Peyer's patch (tissue), 4 donors: ENCODE data around the gene TLL2.

ENCODE experiments used
- POLR2A ChIP-seq, 2 donors: fragments of 450-650 bp; IDR thresholded peaks; one replicate each; pipeline ENCODE4 v1.5.1; 2017; ENCODE audit warnings: antibody characterized with exemption in 2 of 2, mild to moderate bottlenecking in 2 of 2, moderate library complexity in 2 of 2
- TF ChIP-seq, protein P1 (sequence below), 6 experiments: fragments of 450-650 bp in 4 of 6; fragments of 200-600 bp in 2 of 6; sonication (generic) in 1 of 6; IDR thresholded peaks; one replicate each; pipeline ENCODE4 v1.5.1; 2017 to 2019; ENCODE audit warnings: antibody characterized with exemption in 6 of 6, mild to moderate bottlenecking in 3 of 6, moderate library complexity in 1 of 6

- TF ChIP-seq, protein P1, sequence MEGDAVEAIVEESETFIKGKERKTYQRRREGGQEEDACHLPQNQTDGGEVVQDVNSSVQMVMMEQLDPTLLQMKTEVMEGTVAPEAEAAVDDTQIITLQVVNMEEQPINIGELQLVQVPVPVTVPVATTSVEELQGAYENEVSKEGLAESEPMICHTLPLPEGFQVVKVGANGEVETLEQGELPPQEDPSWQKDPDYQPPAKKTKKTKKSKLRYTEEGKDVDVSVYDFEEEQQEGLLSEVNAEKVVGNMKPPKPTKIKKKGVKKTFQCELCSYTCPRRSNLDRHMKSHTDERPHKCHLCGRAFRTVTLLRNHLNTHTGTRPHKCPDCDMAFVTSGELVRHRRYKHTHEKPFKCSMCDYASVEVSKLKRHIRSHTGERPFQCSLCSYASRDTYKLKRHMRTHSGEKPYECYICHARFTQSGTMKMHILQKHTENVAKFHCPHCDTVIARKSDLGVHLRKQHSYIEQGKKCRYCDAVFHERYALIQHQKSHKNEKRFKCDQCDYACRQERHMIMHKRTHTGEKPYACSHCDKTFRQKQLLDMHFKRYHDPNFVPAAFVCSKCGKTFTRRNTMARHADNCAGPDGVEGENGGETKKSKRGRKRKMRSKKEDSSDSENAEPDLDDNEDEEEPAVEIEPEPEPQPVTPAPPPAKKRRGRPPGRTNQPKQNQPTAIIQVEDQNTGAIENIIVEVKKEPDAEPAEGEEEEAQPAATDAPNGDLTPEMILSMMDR (IDR thresholded peaks at IDR 0.05): no peak
- TF ChIP-seq POLR2A (IDR thresholded peaks at IDR 0.05): no peak
Measured at GRCh38 chr10:96325719-96326373, 187.9 kb downstream of the TLL2 start.
